Nephron progenitor cell (in vitro differentiated cells): ENCODE results near the gene RETREG1.

Experiments used
- DNase-seq: peaks from one replicate; pipeline ENCODE4 v3.0.0; 2021
- H3K27ac Mint-ChIP-seq: 2 replicates; pipeline ENCODE4 v1.8.0; 2021; ENCODE audit warnings: mild to moderate bottlenecking, moderate library complexity, mixed read lengths
- H3K27me3 Mint-ChIP-seq: 2 replicates; pipeline ENCODE4 v1.8.0; 2021; ENCODE audit warnings: mild to moderate bottlenecking, low read depth, mixed read lengths; ENCODE audit not compliant: poor library complexity
- H3K36me3 Mint-ChIP-seq: 2 replicates; pipeline ENCODE4 v1.8.0; 2021; ENCODE audit warnings: low read depth, mixed read lengths
- H3K4me1 Mint-ChIP-seq: 2 replicates; pipeline ENCODE4 v1.8.0; 2021; ENCODE audit warnings: mixed read lengths
- H3K4me3 Mint-ChIP-seq: 2 replicates; pipeline ENCODE4 v1.8.0; 2021; ENCODE audit warnings: mild to moderate bottlenecking, moderate library complexity, mixed read lengths
- H3K9me3 Mint-ChIP-seq: 2 replicates; pipeline ENCODE4 v1.8.0; 2021; ENCODE audit warnings: mild to moderate bottlenecking, moderate library complexity, mixed read lengths
- TF ChIP-seq, protein P1 (sequence below): fragments of 200-600 bp; sonication (generic); IDR thresholded peaks from 2 replicates; pipeline ENCODE4 v1.5.0; 2021; ENCODE audit warnings: antibody characterized with exemption

Gene RETREG1

DNA sequence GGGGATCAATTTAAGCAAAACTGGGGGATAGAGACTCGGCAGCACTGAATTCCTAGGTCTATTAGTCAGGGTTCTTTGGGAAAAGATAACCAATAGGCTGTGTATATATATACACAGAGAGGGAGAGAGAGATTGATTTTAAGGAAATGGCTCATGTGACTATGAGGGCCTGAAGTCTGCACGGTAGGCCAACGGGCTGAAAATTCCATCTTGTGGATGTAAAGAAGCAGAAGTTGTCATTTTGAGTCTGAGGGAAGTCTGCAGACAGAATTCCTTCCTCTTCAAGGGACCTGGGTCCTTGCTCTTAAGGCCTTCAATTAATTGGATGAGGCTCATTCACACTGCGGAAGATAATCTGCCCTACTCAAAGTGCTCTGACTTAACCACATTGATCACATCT, 91.1 kb downstream of the RETREG1 start:
- H3K4me1 Mint-ChIP-seq: peaks cover 5% of the 10 kb centered on the region
- no peak for DNase-seq
- no peaks in the 10 kb centered on the region for H3K9me3 Mint-ChIP-seq
- H3K27me3 Mint-ChIP-seq: peaks cover 11% of the 10 kb centered on the region
- no peak overlapping the region for H3K27ac Mint-ChIP-seq
- H3K4me3 Mint-ChIP-seq: no peak overlapping the region
- H3K36me3 Mint-ChIP-seq: no peaks in the 10 kb centered on the region
- TF ChIP-seq, protein P1, sequence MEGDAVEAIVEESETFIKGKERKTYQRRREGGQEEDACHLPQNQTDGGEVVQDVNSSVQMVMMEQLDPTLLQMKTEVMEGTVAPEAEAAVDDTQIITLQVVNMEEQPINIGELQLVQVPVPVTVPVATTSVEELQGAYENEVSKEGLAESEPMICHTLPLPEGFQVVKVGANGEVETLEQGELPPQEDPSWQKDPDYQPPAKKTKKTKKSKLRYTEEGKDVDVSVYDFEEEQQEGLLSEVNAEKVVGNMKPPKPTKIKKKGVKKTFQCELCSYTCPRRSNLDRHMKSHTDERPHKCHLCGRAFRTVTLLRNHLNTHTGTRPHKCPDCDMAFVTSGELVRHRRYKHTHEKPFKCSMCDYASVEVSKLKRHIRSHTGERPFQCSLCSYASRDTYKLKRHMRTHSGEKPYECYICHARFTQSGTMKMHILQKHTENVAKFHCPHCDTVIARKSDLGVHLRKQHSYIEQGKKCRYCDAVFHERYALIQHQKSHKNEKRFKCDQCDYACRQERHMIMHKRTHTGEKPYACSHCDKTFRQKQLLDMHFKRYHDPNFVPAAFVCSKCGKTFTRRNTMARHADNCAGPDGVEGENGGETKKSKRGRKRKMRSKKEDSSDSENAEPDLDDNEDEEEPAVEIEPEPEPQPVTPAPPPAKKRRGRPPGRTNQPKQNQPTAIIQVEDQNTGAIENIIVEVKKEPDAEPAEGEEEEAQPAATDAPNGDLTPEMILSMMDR: no peak

DNA sequence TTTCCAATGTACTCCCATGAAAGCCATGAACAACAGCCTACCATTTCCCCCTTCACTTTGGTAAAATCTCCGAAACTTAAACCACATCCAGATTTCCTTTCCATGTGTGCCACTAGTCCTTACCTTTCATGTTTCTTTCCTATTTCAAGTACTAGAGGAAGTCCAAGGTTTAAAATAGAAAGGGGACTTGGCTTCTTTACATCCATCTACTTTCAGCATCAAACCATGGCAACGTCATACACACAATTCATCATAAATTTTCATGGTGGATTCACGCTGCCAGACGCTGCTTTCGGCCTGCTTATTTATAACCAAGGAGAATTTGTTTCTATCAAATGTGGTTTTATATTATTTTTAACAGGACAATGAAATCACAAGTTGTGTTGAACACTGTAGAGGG, 92.5 kb downstream of the RETREG1 start:
- peaks cover 11% of the 10 kb centered on the region for H3K27me3 Mint-ChIP-seq
- no peak overlapping the region for H3K4me3 Mint-ChIP-seq
- H3K27ac Mint-ChIP-seq: no peak overlapping the region
- peaks cover 5% of the 10 kb centered on the region for H3K4me1 Mint-ChIP-seq
- TF ChIP-seq, protein P1: no peak
- no peaks in the 10 kb centered on the region for H3K36me3 Mint-ChIP-seq
- DNase-seq: no peak
- no peaks in the 10 kb centered on the region for H3K9me3 Mint-ChIP-seq

DNA sequence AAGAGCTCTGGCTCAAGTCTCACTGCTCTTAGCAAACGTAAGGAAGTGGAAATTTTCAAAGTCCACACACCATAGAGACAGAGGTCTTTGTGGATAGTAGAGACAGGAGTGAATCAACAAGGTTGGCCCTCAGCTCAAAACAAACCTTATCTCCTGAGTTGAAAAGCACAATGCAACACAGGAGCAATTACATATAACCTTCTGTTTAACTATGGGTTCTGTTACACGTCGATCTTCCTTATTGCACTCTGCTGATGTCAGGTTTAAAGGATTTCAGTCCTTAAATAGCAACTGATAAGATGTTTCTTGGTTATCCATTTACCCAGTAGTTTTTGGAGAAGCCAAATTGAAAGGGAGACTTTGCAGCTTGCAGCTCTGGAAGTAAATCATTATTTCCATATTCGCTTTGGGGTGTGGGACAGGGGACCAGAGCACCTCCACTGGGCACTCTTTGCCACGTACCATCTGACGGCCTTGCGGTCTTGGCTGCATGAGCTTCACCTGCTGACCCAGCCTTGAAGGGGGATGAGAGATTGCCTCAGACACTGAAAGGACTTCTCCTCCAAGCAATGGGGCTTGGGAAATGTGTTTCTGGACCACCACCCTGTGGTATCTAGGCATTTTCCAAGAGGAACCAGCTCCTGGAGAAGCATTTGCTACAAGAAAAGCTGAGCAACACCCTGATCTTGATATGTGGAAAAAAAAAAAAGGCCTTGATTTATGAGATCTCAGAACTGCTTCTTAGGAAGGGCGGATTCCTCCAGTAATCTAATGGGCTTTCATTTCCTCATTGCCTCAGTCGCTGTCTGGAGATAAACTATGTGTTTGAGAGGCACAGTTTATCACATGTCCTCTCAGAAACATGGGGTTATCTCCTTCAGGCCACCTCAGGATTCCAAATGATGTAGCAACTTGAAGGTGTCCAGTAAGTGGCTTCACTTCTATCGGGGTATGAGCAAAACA, 95.0 kb downstream of the RETREG1 start:
- Mint-ChIP-seq H3K27me3 (peaks cover 11% of the 10 kb centered on the region), H3K4me3 (no peak overlapping the region), H3K9me3 (no peaks in the 10 kb centered on the region), H3K4me1 (peaks cover 5% of the 10 kb centered on the region), H3K27ac (peak overlapping the region; percentile 74), H3K36me3 (no peaks in the 10 kb centered on the region)
- TF ChIP-seq, protein P1: no peak
- no peak for DNase-seq

DNA sequence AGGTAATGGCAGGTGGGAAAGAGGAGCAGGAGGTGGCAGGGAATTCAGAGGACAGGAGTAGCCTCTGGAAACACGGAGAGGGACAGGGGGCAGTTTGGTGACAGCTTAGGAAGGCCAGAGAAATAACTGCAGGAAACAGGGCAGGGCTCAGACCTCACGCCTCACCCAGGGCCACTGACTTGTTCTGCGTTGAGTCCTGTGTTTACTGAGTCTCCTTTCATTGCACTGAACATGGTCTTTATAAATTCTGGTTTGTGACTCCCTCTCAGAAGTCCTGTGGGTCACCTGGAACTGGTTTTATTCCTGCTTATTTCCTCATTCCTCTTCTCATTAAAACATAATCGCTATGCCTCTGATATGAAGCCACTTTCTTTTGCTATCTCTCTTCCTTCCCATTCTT, 96.0 kb downstream of the RETREG1 start:
- H3K36me3 Mint-ChIP-seq: no peaks in the 10 kb centered on the region

DNA sequence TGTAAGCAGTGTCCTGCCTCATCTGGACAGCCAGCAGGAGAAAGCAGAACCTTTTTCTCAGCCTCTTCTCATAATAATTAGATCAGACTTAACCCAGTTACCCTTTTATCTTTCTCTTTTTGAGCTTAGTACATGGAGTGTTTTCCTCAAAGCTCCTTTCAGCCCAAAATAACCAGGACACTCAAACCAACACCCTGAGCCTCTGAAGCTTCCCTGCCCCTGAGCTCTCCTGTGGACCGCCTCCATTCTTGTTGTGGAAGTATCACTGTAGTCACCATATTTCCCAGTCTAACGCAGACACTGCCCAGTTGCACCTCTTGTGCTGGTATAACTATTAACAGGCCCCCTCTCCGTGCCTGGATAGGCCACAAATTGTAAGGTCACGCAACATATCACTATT, 97.4 kb downstream of the RETREG1 start:
- no peaks in the 10 kb centered on the region for H3K36me3 Mint-ChIP-seq
- no peaks in the 10 kb centered on the region for H3K9me3 Mint-ChIP-seq
- peaks cover 9% of the 10 kb centered on the region for H3K27me3 Mint-ChIP-seq
- TF ChIP-seq, protein P1: no peak
- H3K4me3 Mint-ChIP-seq: no peak overlapping the region
- no peak for DNase-seq
- no peak overlapping the region for H3K27ac Mint-ChIP-seq
- H3K4me1 Mint-ChIP-seq: peaks cover 5% of the 10 kb centered on the region

More for the DNA sequence above, 96.0 kb downstream of the RETREG1 start:
- H3K9me3 Mint-ChIP-seq: no peaks in the 10 kb centered on the region
- peak overlapping the region; percentile 25 for H3K27ac Mint-ChIP-seq
- TF ChIP-seq, protein P1: no peak
- no peak for DNase-seq
- H3K4me1 Mint-ChIP-seq: peaks cover 5% of the 10 kb centered on the region
- no peak overlapping the region for H3K4me3 Mint-ChIP-seq
- peaks cover 9% of the 10 kb centered on the region for H3K27me3 Mint-ChIP-seq

DNA sequence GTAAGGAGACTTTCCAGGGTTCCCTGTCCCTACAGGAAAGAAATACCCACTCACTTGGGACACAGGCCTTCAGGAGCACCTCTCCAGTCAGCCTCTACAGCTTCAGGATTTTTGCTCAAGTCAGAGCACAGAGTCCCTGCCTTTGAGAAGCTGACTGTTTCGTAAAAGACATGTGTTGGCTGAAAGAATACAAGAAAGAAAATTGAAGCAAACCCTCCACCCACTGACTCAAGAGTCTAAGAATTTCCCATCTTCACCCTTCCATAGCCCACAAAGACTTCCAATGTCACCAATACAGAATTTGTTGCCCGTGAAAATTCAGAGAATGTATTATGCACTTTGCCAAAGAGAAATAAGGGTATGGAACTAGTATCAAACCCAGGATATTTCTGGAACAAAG, 98.2 kb downstream of the RETREG1 start:
- peaks cover 6% of the 10 kb centered on the region for H3K27me3 Mint-ChIP-seq
- H3K9me3 Mint-ChIP-seq: no peaks in the 10 kb centered on the region
- no peak for DNase-seq
- peaks cover 5% of the 10 kb centered on the region for H3K4me1 Mint-ChIP-seq
- H3K4me3 Mint-ChIP-seq: no peak overlapping the region
- peak overlapping the region; percentile 12 for H3K27ac Mint-ChIP-seq
- H3K36me3 Mint-ChIP-seq: no peaks in the 10 kb centered on the region
- TF ChIP-seq, protein P1: no peak
